ENCODE data around the gene KRTAP19-8.

The KRTAP19-8 gene

GRCh38 chr21:30994932-30995331, 43.3 kb downstream of the KRTAP19-8 start:
- no peak overlapping the region for H3K27ac ChIP-seq
- no peak for TF ChIP-seq ZFX (IDR thresholded peaks at IDR 0.05; ENCODE audit: borderline replicate concordance)
- no peak for TF ChIP-seq CTCF (IDR thresholded peaks at IDR 0.05)

GRCh38 chr21:30990514-30991262, 47.6 kb downstream of the KRTAP19-8 start:
- no peak overlapping the region for H3K27ac ChIP-seq
- TF ChIP-seq CTCF (IDR thresholded peaks at IDR 0.05) (no peak), ZFX (IDR thresholded peaks at IDR 0.05; ENCODE audit: borderline replicate concordance) (no peak)

GRCh38 chr21:30988706-30989105, 49.6 kb downstream of the KRTAP19-8 start:
- H3K27ac ChIP-seq = no peak overlapping the region
- TF ChIP-seq ZFX (IDR thresholded peaks at IDR 0.05; ENCODE audit: borderline replicate concordance) (no peak), CTCF (IDR thresholded peaks at IDR 0.05) (no peak)

Data from 22Rv1 (cell line).